ENCODE measurements around the gene XRCC1. TPM values are rescaled to one million over a fixed set of nuclear protein-coding genes. Genes with fewer than 3 reads are reported as not detected.

The XRCC1 gene
- total RNA-seq, 3 donors from 2014 or later = 21.0 to 30.6 (median 29.0) TPM

- no peaks in the 10 kb centered on the region for H3K4me1 ChIP-seq
- no peaks in the 10 kb centered on the region for H3K27me3 ChIP-seq
- no peaks in the 10 kb centered on the region for H3K9me3 ChIP-seq
- DNase-seq (ENCODE audit: low spot score in 2 of 2) = no peak
- peak overlapping the region; percentile 81 to 91 (median 82) for H3K4me3 ChIP-seq
- intact Hi-C loops (cut with DNase I; ENCODE audit: low total_unique reads) = no loop called here
- H3K36me3 ChIP-seq = no peaks in the 10 kb centered on the region
- H3K27ac ChIP-seq = peak overlapping the region; percentile 91
- TF ChIP-seq POLR2AphosphoS5 (IDR thresholded peaks at IDR 0.05) = peak in 1 of 3 donors; percentile 1
- no peak for TF ChIP-seq CTCF (IDR thresholded peaks at IDR 0.05)
- no peak for TF ChIP-seq POLR2A (IDR thresholded peaks at IDR 0.05)
Observed at GRCh38 chr19:43620061-43621001, 45.0 kb upstream of the XRCC1 start.

- H3K4me3 ChIP-seq = peak within 1 kb of the TSS; percentile 81 to 91 (median 82)
- intact Hi-C loops (cut with DNase I; ENCODE audit: low total_unique reads) = no loop called here
- DNase-seq (ENCODE audit: low spot score in 2 of 2) = peak; percentile 76 to 82
- H3K27me3 ChIP-seq = no peaks in the 10 kb centered on the region
- TF ChIP-seq CTCF (IDR thresholded peaks at IDR 0.05) (no peak), POLR2AphosphoS5 (IDR thresholded peaks at IDR 0.05) (peak; percentile 38 to 60 (median 43))
- no peaks in the 10 kb centered on the region for H3K4me1 ChIP-seq
- no peaks in the 10 kb centered on the region for H3K36me3 ChIP-seq
- no peaks in the 10 kb centered on the region for H3K9me3 ChIP-seq
- H3K27ac ChIP-seq = peak within 1 kb of the TSS; percentile 91
Observed at GRCh38 chr19:43619262-43620060, 44.1 kb upstream of the XRCC1 start, which contains the start of gene ZNF428. Gene ZNF428, minus strand, starts transcription at chr19:43619629. Its CDS starts 5,325 bp downstream, at chr19:43614304.

- intact Hi-C loops (cut with DNase I; ENCODE audit: low total_unique reads) = no loop called here
Observed at GRCh38 chr19:43618921-43619261, 43.6 kb upstream of the XRCC1 start.

GRCh38 chr19:43616954-43617353, 41.6 kb upstream of the XRCC1 start:
- DNase-seq (ENCODE audit: low spot score in 2 of 2) = no peak
- intact Hi-C loops (cut with DNase I; ENCODE audit: low total_unique reads) = no loop called here
- no peak overlapping the region for H3K27ac ChIP-seq
- no peaks in the 10 kb centered on the region for H3K4me1 ChIP-seq
- no peak for TF ChIP-seq CTCF (IDR thresholded peaks at IDR 0.05)
- TF ChIP-seq POLR2A (IDR thresholded peaks at IDR 0.05) = no peak
- TF ChIP-seq POLR2AphosphoS5 (IDR thresholded peaks at IDR 0.05) = no peak
- H3K9me3 ChIP-seq = no peaks in the 10 kb centered on the region
- H3K4me3 ChIP-seq = no peak overlapping the region
- H3K27me3 ChIP-seq = no peaks in the 10 kb centered on the region
- no peaks in the 10 kb centered on the region for H3K36me3 ChIP-seq

More at GRCh38 chr19:43618921-43619261, 43.6 kb upstream of the XRCC1 start:
- H3K36me3 ChIP-seq = no peaks in the 10 kb centered on the region
- no peak for DNase-seq (ENCODE audit: low spot score in 2 of 2)
- peak overlapping the region; percentile 91 for H3K27ac ChIP-seq
- no peaks in the 10 kb centered on the region for H3K27me3 ChIP-seq
- peak overlapping the region; percentile 81 to 91 (median 82) for H3K4me3 ChIP-seq
- H3K4me1 ChIP-seq = no peaks in the 10 kb centered on the region
- H3K9me3 ChIP-seq = no peaks in the 10 kb centered on the region
- TF ChIP-seq POLR2AphosphoS5 (IDR thresholded peaks at IDR 0.05) = no peak
- TF ChIP-seq CTCF (IDR thresholded peaks at IDR 0.05) = no peak
- no peak for TF ChIP-seq POLR2A (IDR thresholded peaks at IDR 0.05)

Measured in breast epithelium (tissue), 4 donors.